Prostate gland (tissue), 2 donors: ENCODE measurements around the gene VWA8. TPM values are rescaled to one million over a fixed set of nuclear protein-coding genes. Genes with fewer than 3 reads are reported as not detected.

Experiments
- DNase-seq: peaks from one replicate; pipeline ENCODE4 v3.0.0-alpha.2; 2019; ENCODE audit warnings: low spot score
- H3K27ac ChIP-seq, 2 donors: fragments of 200-600 bp; sonication (generic); 2 replicates each; pipeline ENCODE4 v1.5.1; 2017 to 2019
- H3K27me3 ChIP-seq: fragments of 200-600 bp; sonication (generic); replicated peaks from 2 replicates; pipeline ENCODE4 v1.5.1; 2019; ENCODE audit not compliant: insufficient read depth
- H3K36me3 ChIP-seq, 2 donors: fragments of 200-600 bp; sonication (generic); 1 replicate in 1 of 2; 2 replicates in 1 of 2; pipeline versions ENCODE4 v1.5.1 to v1.8.1; 2017 to 2019
- H3K4me1 ChIP-seq: fragments of 200-600 bp; sonication (generic); replicated peaks from 2 replicates; pipeline ENCODE4 v1.5.1; 2019
- H3K4me3 ChIP-seq, 2 donors: fragments of 200-600 bp; sonication (generic); 2 replicates each; pipeline ENCODE4 v1.5.1; 2017 to 2019
- H3K9me3 ChIP-seq: fragments of 200-600 bp; sonication (generic); 2 replicates; pipeline ENCODE4 v1.5.1; 2017
- CTCF ChIP-seq, 4 experiments: fragments of 200-600 bp in 2 of 4; fragments of 450-650 bp in 2 of 4; sonication (generic) in 2 of 4; IDR thresholded peaks; 1 replicate in 3 of 4; 2 replicates in 1 of 4; pipeline ENCODE4 v1.5.1; 2016 to 2019; ENCODE audit warnings: antibody characterized with exemption in 4 of 4, mild to moderate bottlenecking in 2 of 4, moderate library complexity in 2 of 4
- POLR2A ChIP-seq: fragments of 450-650 bp; IDR thresholded peaks from one replicate; pipeline ENCODE4 v1.6.1; 2016; ENCODE audit warnings: antibody characterized with exemption, mild to moderate bottlenecking
- POLR2AphosphoS5 ChIP-seq: sonication (generic); formaldehyde crosslinking; IDR thresholded peaks from one replicate; pipeline ENCODE4 v1.6.1; 2017; ENCODE audit warnings: antibody characterized with exemption
- WGBS: methylation state at CpG from one replicate; pipeline ENCODE4 v1.1.5; 2018; 5-methylcytosine and 5-hydroxymethylcytosine counted together
- intact Hi-C: fragments of 100-400 bp; cut with DNase I; formaldehyde crosslinking; loops from one replicate; pipeline ENCODE4 v1.14.2; 2022
- total RNA-seq, 2 donors: library from RNA; depleted of rRNA; stranded (reverse); fragments of >200 nt; gene quantifications; one replicate each; pipeline ENCODE4 v1.1.0, GENCODE V29; 2016

VWA8 gene
- total RNA-seq, 2 donors from 2014 or later, result 18.1 to 21.8 TPM

GRCh38 chr13:41764558-41764957 lies 196.4 kb downstream of the VWA8 start:
- 94% methylated on average over 4 of the region's 4 CpGs for WGBS

GRCh38 chr13:41763782-41764181 lies 197.1 kb downstream of the VWA8 start:
- no peaks in the 10 kb centered on the region for H3K4me1 ChIP-seq
- H3K27ac ChIP-seq, result no peak overlapping the region
- DNase-seq, result no peak
- WGBS, result 47% methylated on average over 3 of the region's 3 CpGs
- no peak for TF ChIP-seq POLR2AphosphoS5
- no peak for TF ChIP-seq POLR2A
- TF ChIP-seq CTCF (IDR thresholded peaks at IDR 0.05), result no peak
- H3K36me3 ChIP-seq, result no peaks in the 10 kb centered on the region
- intact Hi-C loops, result no loop called here
- no peaks in the 10 kb centered on the region for H3K9me3 ChIP-seq
- H3K4me3 ChIP-seq, result no peak overlapping the region
- H3K27me3 ChIP-seq, result no peaks in the 10 kb centered on the region

More at GRCh38 chr13:41764558-41764957, 196.4 kb downstream of the VWA8 start:
- no peaks in the 10 kb centered on the region for H3K27me3 ChIP-seq
- H3K36me3 ChIP-seq, result no peaks in the 10 kb centered on the region
- H3K4me3 ChIP-seq, result no peak overlapping the region
- no peak overlapping the region for H3K27ac ChIP-seq
- intact Hi-C loops, result no loop called here
- TF ChIP-seq CTCF (IDR thresholded peaks at IDR 0.05) (no peak), POLR2AphosphoS5 (no peak), POLR2A (no peak)
- no peaks in the 10 kb centered on the region for H3K4me1 ChIP-seq
- no peak for DNase-seq
- H3K9me3 ChIP-seq, result no peaks in the 10 kb centered on the region

GRCh38 chr13:41762796-41763195 lies 198.1 kb downstream of the VWA8 start:
- H3K27me3 ChIP-seq, result no peaks in the 10 kb centered on the region
- no peaks in the 10 kb centered on the region for H3K4me1 ChIP-seq
- H3K36me3 ChIP-seq, result no peaks in the 10 kb centered on the region
- no peak overlapping the region for H3K4me3 ChIP-seq
- WGBS, result 98% methylated on average over 5 of the region's 5 CpGs
- no peak overlapping the region for H3K27ac ChIP-seq
- DNase-seq, result no peak
- intact Hi-C loops, result no loop called here
- TF ChIP-seq POLR2AphosphoS5 (no peak), CTCF (IDR thresholded peaks at IDR 0.05) (no peak), POLR2A (no peak)
- H3K9me3 ChIP-seq, result no peaks in the 10 kb centered on the region

- Histone ChIP-seq H3K36me3 (no peaks in the 10 kb centered on the region), H3K27ac (no peak overlapping the region), H3K4me1 (no peaks in the 10 kb centered on the region), H3K9me3 (no peaks in the 10 kb centered on the region), H3K4me3 (no peak overlapping the region), H3K27me3 (no peaks in the 10 kb centered on the region)
- no peak for DNase-seq
- 93% methylated on average over 1 of the region's 1 CpG for WGBS
- intact Hi-C loops, result no loop called here
- TF ChIP-seq POLR2AphosphoS5, result no peak
- no peak for TF ChIP-seq POLR2A
- no peak for TF ChIP-seq CTCF (IDR thresholded peaks at IDR 0.05)
These were observed 204.6 kb downstream of the VWA8 start for GRCh38 chr13:41756198-41756880.
